WTC11 (cell line): ENCODE measurements around the gene GGACT. TPM values are rescaled to one million over a fixed set of nuclear protein-coding genes. Genes with fewer than 3 reads are reported as not detected.

ENCODE experiments used
- ATAC-seq: fragments of 200-7000 bp; cut with Tn5 transposase; 2 replicates; pipeline ENCODE4 v1.10.0; 2021; ENCODE audit warnings: mild to moderate bottlenecking, moderate library complexity
- CTCF ChIA-PET: fragments of 300-600 bp; sonication (Branson Sonifier 250); formaldehyde crosslinking; loops from one replicate; lab custom pipeline; 2021; ENCODE audit warnings: antibody characterized with exemption; lab: Charles Lee
- POLR2A ChIA-PET: fragments of 350-600 bp; sonication (Branson Sonifier 250); formaldehyde crosslinking; loops from one replicate; lab custom pipeline; 2021; ENCODE audit warnings: antibody characterized with exemption; lab: Charles Lee
- DNase-seq: peaks from one replicate; pipeline ENCODE4 v3.0.0; 2021; ENCODE audit warnings: low spot score
- H3K27ac Mint-ChIP-seq: 2 replicates; pipeline ENCODE4 v1.8.0; 2021; ENCODE audit warnings: mixed read lengths
- H3K27me3 Mint-ChIP-seq: 2 replicates; pipeline ENCODE4 v1.8.0; 2021; ENCODE audit warnings: low read depth, mild to moderate bottlenecking, moderate library complexity, mixed read lengths
- H3K36me3 Mint-ChIP-seq: 2 replicates; pipeline ENCODE4 v1.8.0; 2021; ENCODE audit warnings: mixed read lengths
- H3K4me1 Mint-ChIP-seq: 2 replicates; pipeline ENCODE4 v1.8.0; 2022; ENCODE audit warnings: mixed read lengths
- H3K4me3 Mint-ChIP-seq: 2 replicates; pipeline ENCODE4 v1.8.0; 2021; ENCODE audit warnings: mild to moderate bottlenecking, moderate library complexity, mixed read lengths
- H3K9me3 Mint-ChIP-seq: 2 replicates; pipeline ENCODE4 v1.8.0; 2021; ENCODE audit warnings: mixed read lengths
- AR ChIP-seq: fragments of 250-450 bp; sonication (Bioruptor Pico); IDR thresholded peaks from 2 replicates; pipeline ENCODE4 v1.9.0; 2021; ENCODE audit warnings: mild to moderate bottlenecking
- ATF2 ChIP-seq: sonication (generic); formaldehyde crosslinking; IDR thresholded peaks from 2 replicates; pipeline ENCODE4 v1.8.1; 2022; ENCODE audit warnings: low read depth, missing genetic modification reagents, borderline replicate concordance
- CREM ChIP-seq: sonication (generic); formaldehyde crosslinking; IDR thresholded peaks from 2 replicates; pipeline ENCODE4 v1.8.1; 2022; ENCODE audit warnings: mild to moderate bottlenecking, missing genetic modification reagents, moderate library complexity
- FOXP4 ChIP-seq: sonication (generic); formaldehyde crosslinking; IDR thresholded peaks from 2 replicates; pipeline ENCODE4 v1.8.0; 2022; ENCODE audit warnings: mild to moderate bottlenecking, missing genetic modification reagents
- KAT7 ChIP-seq: sonication (generic); formaldehyde crosslinking; IDR thresholded peaks from 2 replicates; pipeline ENCODE4 v1.8.1; 2023; ENCODE audit warnings: missing genetic modification reagents, mild to moderate bottlenecking, borderline replicate concordance
- NR1H2 ChIP-seq: sonication (generic); formaldehyde crosslinking; IDR thresholded peaks from 2 replicates; pipeline ENCODE4 v1.9.0; 2021; ENCODE audit warnings: mild to moderate bottlenecking, moderate library complexity, missing genetic modification reagents
- SP1 ChIP-seq: sonication (generic); formaldehyde crosslinking; conservative IDR thresholded peaks from 2 replicates; pipeline ENCODE4 v1.8.1; 2022; ENCODE audit warnings: missing genetic modification reagents
- STAT6 ChIP-seq: sonication (generic); formaldehyde crosslinking; conservative IDR thresholded peaks from 2 replicates; pipeline ENCODE4 v1.8.1; 2023; ENCODE audit warnings: mild to moderate bottlenecking, low read depth, missing genetic modification reagents, moderate library complexity
- USF1 ChIP-seq: sonication (generic); formaldehyde crosslinking; IDR thresholded peaks from 2 replicates; pipeline ENCODE4 v1.8.0; 2022; ENCODE audit warnings: mild to moderate bottlenecking, missing genetic modification reagents
- ZBTB21 ChIP-seq: sonication (generic); formaldehyde crosslinking; IDR thresholded peaks from 2 replicates; pipeline ENCODE4 v1.8.1; 2023; ENCODE audit warnings: mild to moderate bottlenecking, missing genetic modification reagents, borderline replicate concordance
- ZMAT4 ChIP-seq: fragments of 250-450 bp; sonication (Bioruptor Pico); IDR thresholded peaks from 2 replicates; pipeline ENCODE4 v1.9.0; 2021; ENCODE audit warnings: mild to moderate bottlenecking
- ZNF138 ChIP-seq: sonication (generic); formaldehyde crosslinking; conservative IDR thresholded peaks from 2 replicates; pipeline ENCODE4 v1.8.1; 2022; ENCODE audit warnings: mild to moderate bottlenecking, moderate library complexity, missing genetic modification reagents
- ZNF219 ChIP-seq: sonication (generic); formaldehyde crosslinking; IDR thresholded peaks from 2 replicates; pipeline ENCODE4 v1.8.0; 2023; ENCODE audit warnings: missing genetic modification reagents, mild to moderate bottlenecking, borderline replicate concordance
- ZNF232 ChIP-seq: sonication (generic); formaldehyde crosslinking; IDR thresholded peaks from 2 replicates; pipeline ENCODE4 v1.8.0; 2022; ENCODE audit warnings: mild to moderate bottlenecking, missing genetic modification reagents
- ZNF263 ChIP-seq: sonication (generic); formaldehyde crosslinking; IDR thresholded peaks from 2 replicates; pipeline ENCODE4 v1.8.1; 2022; ENCODE audit warnings: low read depth, mild to moderate bottlenecking, moderate library complexity, missing genetic modification reagents
- ZNF281 ChIP-seq: sonication (generic); formaldehyde crosslinking; IDR thresholded peaks from 2 replicates; pipeline ENCODE4 v1.8.0; 2023; ENCODE audit warnings: mild to moderate bottlenecking, missing genetic modification reagents
- ZNF396 ChIP-seq: fragments of 250-450 bp; sonication (Bioruptor Pico); IDR thresholded peaks from 2 replicates; pipeline ENCODE4 v1.8.0; 2021; ENCODE audit warnings: mild to moderate bottlenecking, moderate library complexity, borderline replicate concordance
- ZNF423 ChIP-seq: fragments of 250-450 bp; sonication (Bioruptor Pico); IDR thresholded peaks from 2 replicates; pipeline ENCODE4 v2.1.2; 2022; ENCODE audit warnings: mild to moderate bottlenecking, moderate library complexity
- ZNF671 ChIP-seq: fragments of 250-450 bp; sonication (Bioruptor Pico); IDR thresholded peaks from 2 replicates; pipeline ENCODE4 v1.8.0; 2021; ENCODE audit warnings: mild to moderate bottlenecking
- ZSCAN18 ChIP-seq: fragments of 250-450 bp; sonication (Bioruptor Pico); IDR thresholded peaks from 2 replicates; pipeline ENCODE4 v2.1.2; 2022; ENCODE audit warnings: mild to moderate bottlenecking, moderate library complexity
- total RNA-seq: library from RNA; stranded (reverse); gene quantifications from 3 replicates; pipeline ENCODE4 v1.2.3, GENCODE V29; 2021

Gene GGACT
- total RNA-seq, 1 experiment from 2014 or later: 2.4 TPM

- no peak for DNase-seq
- H3K36me3 Mint-ChIP-seq: no peaks in the 10 kb centered on the region
- ChIA-PET POLR2A (interaction anchor here (0.6 kb wide), 1 partner anchor 9 kb away, joined by 3 read pairs; no protein-coding TSS in a partner anchor), CTCF (interaction anchor here (2.0 kb wide), 1 partner anchor 121 kb away, joined by 5 read pairs; no protein-coding TSS in a partner anchor)
- H3K4me1 Mint-ChIP-seq: peaks cover 84% of the 10 kb centered on the region
- H3K9me3 Mint-ChIP-seq: no peaks in the 10 kb centered on the region
- H3K27ac Mint-ChIP-seq: peak overlapping the region; percentile 72; the same call in 1 of the 2 replicates
- no peak for TF ChIP-seq SP1 (CRISPR knock-in tag)
- no peak for TF ChIP-seq ZNF138
- peak; percentile 7; the same call in 1 of the 2 replicates for ATAC-seq
- no peak overlapping the region for H3K4me3 Mint-ChIP-seq
- no peaks in the 10 kb centered on the region for H3K27me3 Mint-ChIP-seq
These were observed 71.5 kb downstream of the GGACT start for GRCh38 chr13:100517135-100517534.

- no peak overlapping the region for H3K4me3 Mint-ChIP-seq
These were observed 73.2 kb downstream of the GGACT start for GRCh38 chr13:100515410-100515800.

More at GRCh38 chr13:100515410-100515800, 73.2 kb downstream of the GGACT start:
- Mint-ChIP-seq H3K36me3 (no peaks in the 10 kb centered on the region), H3K27me3 (no peaks in the 10 kb centered on the region), H3K27ac (no peak overlapping the region), H3K4me1 (peaks cover 87% of the 10 kb centered on the region), H3K9me3 (no peaks in the 10 kb centered on the region)
- DNase-seq (no peak), ATAC-seq (no peak)
- CTCF ChIA-PET: interaction anchor here (0.6 to 6.8 kb wide), 20 partner anchors 11 to 915 kb away, joined by 3 to 45 read pairs (median 5); partner anchors contain the start of genes CLYBL and PCCA
- POLR2A ChIA-PET: no interaction called here
- TF ChIP-seq STAT6 (CRISPR knock-in tag): no peak
- TF ChIP-seq ZNF219 (CRISPR knock-in tag): no peak
- TF ChIP-seq ZBTB21: no peak
- TF ChIP-seq ZNF396 (CRISPR knock-in tag): no peak
- TF ChIP-seq ZNF671 (CRISPR knock-in tag): no peak
- TF ChIP-seq NR1H2 (CRISPR knock-in tag): no peak
- no peak for TF ChIP-seq USF1 (CRISPR knock-in tag)
- TF ChIP-seq ZNF281: no peak
- TF ChIP-seq ZNF263 (CRISPR knock-in tag): no peak
- TF ChIP-seq ZMAT4: no peak
- TF ChIP-seq CREM (CRISPR knock-in tag): no peak
- no peak for TF ChIP-seq ZSCAN18 (CRISPR knock-in tag)
- TF ChIP-seq KAT7 (CRISPR knock-in tag): no peak
- no peak for TF ChIP-seq AR
- TF ChIP-seq ZNF232 (CRISPR knock-in tag): no peak
- TF ChIP-seq ATF2 (CRISPR knock-in tag): no peak
- TF ChIP-seq ZNF423 (CRISPR knock-in tag): no peak
- no peak for TF ChIP-seq FOXP4
